Neuronal stem cell (in vitro differentiated cells): ENCODE data around the gene XAGE3.
"Not testable (repeated sequence)": the region's sequence is repeated elsewhere in the genome, so short reads cannot be mapped to it uniquely, and the experiment has no call there.

ENCODE experiments used
- DNase-seq: peaks from one replicate; pipeline ENCODE4 v3.0.0-alpha.2; 2013; ENCODE audit warnings: low spot score
- H2AFZ ChIP-seq: one replicate; pipeline ENCODE4 v1.6.1; 2013; ENCODE audit warnings: mild to moderate bottlenecking, low read length, inconsistent platforms
- H2AK5ac ChIP-seq: 2 replicates; pipeline ENCODE4 v1.6.1; 2013; ENCODE audit warnings: low read depth, mild to moderate bottlenecking, inconsistent platforms, low read length, moderate library complexity, mixed read lengths
- H2BK120ac ChIP-seq: 2 replicates; pipeline ENCODE4 v1.6.1; 2013; ENCODE audit warnings: low read depth, mild to moderate bottlenecking, inconsistent platforms, low read length, moderate library complexity, mixed read lengths
- H2BK12ac ChIP-seq: one replicate; pipeline ENCODE4 v1.6.1; 2013; ENCODE audit warnings: low read length, inconsistent platforms
- H2BK15ac ChIP-seq: 2 replicates; pipeline ENCODE4 v1.6.1; 2013; ENCODE audit warnings: mild to moderate bottlenecking, low read length, inconsistent platforms, mixed read lengths
- H2BK5ac ChIP-seq: one replicate; pipeline ENCODE4 v1.6.1; 2013; ENCODE audit warnings: inconsistent platforms, mild to moderate bottlenecking, low read length, moderate library complexity
- H3K14ac ChIP-seq: one replicate; pipeline ENCODE4 v1.6.1; 2013; ENCODE audit warnings: low read length, inconsistent platforms
- H3K18ac ChIP-seq: 2 replicates; pipeline ENCODE4 v1.6.1; 2013; ENCODE audit warnings: low read length, inconsistent platforms
- H3K23ac ChIP-seq: 2 replicates; pipeline ENCODE4 v1.6.1; 2013; ENCODE audit warnings: low read depth, mild to moderate bottlenecking, mixed read lengths, low read length, inconsistent platforms; ENCODE audit not compliant: poor library complexity
- H3K27ac ChIP-seq: replicated peaks from 3 replicates; pipeline ENCODE4 v1.5.1; 2013; ENCODE audit warnings: low read length, inconsistent platforms
- H3K27me3 ChIP-seq, 3 experiments: 2 replicates each; pipeline ENCODE4 v1.6.1; 2013; ENCODE audit warnings: low read length in 3 of 3, mild to moderate bottlenecking in 2 of 3, inconsistent platforms in 1 of 3, low read depth in 1 of 3, mixed read lengths in 1 of 3, moderate library complexity in 1 of 3; ENCODE audit not compliant: control insufficient read depth in 3 of 3, insufficient read depth in 3 of 3
- H3K36me3 ChIP-seq, 2 donors: replicated peaks in 1 of 2; 2 replicates each; pipeline ENCODE4 v1.6.1; 2013; ENCODE audit warnings: low read length in 2 of 2; ENCODE audit not compliant: control insufficient read depth in 2 of 2, insufficient read depth in 2 of 2
- H3K4ac ChIP-seq: 2 replicates; pipeline ENCODE4 v1.6.1; 2013; ENCODE audit warnings: inconsistent platforms, mild to moderate bottlenecking, low read length, moderate library complexity
- H3K4me1 ChIP-seq, 2 donors: 1 replicate in 1 of 2; 2 replicates in 1 of 2; pipeline ENCODE4 v1.6.1; 2013; ENCODE audit warnings: low read length in 2 of 2, low read depth in 1 of 2; ENCODE audit not compliant: control insufficient read depth in 2 of 2, insufficient read depth in 1 of 2
- H3K4me2 ChIP-seq: one replicate; pipeline ENCODE4 v1.6.1; 2013; ENCODE audit warnings: mild to moderate bottlenecking, low read length, inconsistent platforms; ENCODE audit not compliant: insufficient read depth, poor library complexity, severe bottlenecking
- H3K4me3 ChIP-seq, 2 donors: 2 replicates each; pipeline ENCODE4 v1.5.1; 2013; ENCODE audit warnings: low read length in 2 of 2, mild to moderate bottlenecking in 2 of 2, inconsistent platforms in 1 of 2, moderate library complexity in 1 of 2
- H3K79me1 ChIP-seq: one replicate; pipeline ENCODE4 v1.6.1; 2013; ENCODE audit warnings: low read depth, mild to moderate bottlenecking, inconsistent platforms, low read length, moderate library complexity
- H3K9ac ChIP-seq: one replicate; pipeline ENCODE4 v1.6.1; 2013; ENCODE audit warnings: mild to moderate bottlenecking, low read depth, low read length, inconsistent platforms; ENCODE audit not compliant: poor library complexity
- H3K9me3 ChIP-seq, 2 donors: replicated peaks in 1 of 2; 2 replicates each; pipeline versions ENCODE3 to v1.6.1; 2013; ENCODE audit warnings: low read length in 2 of 2, mild to moderate bottlenecking in 2 of 2, inconsistent platforms in 1 of 2, low read depth in 1 of 2, mixed read lengths in 1 of 2, moderate library complexity in 1 of 2; ENCODE audit not compliant: control insufficient read depth in 2 of 2, insufficient read depth in 1 of 2
- H4K8ac ChIP-seq: one replicate; pipeline ENCODE4 v1.6.1; 2013; ENCODE audit warnings: low read depth, mild to moderate bottlenecking, inconsistent platforms, low read length, moderate library complexity
- H4K91ac ChIP-seq: one replicate; pipeline ENCODE4 v1.6.1; 2013; ENCODE audit warnings: low read length, low read depth, mild to moderate bottlenecking, inconsistent platforms; ENCODE audit not compliant: poor library complexity
- WGBS, 2 donors: extraction: QIAGEN DNeasy Blood & Tissue Kit; methylation state at CpG; one replicate each; pipeline ENCODE4 v1.1.7; 2013; ENCODE audit warnings: missing lambda C conversion rate in 2 of 2, mixed read lengths in 1 of 2; ENCODE audit not compliant: insufficient read length in 2 of 2, insufficient replicate concordance in 1 of 2; ENCODE audit errors: extremely low coverage in 2 of 2; 5-methylcytosine and 5-hydroxymethylcytosine counted together

Gene XAGE3

DNA sequence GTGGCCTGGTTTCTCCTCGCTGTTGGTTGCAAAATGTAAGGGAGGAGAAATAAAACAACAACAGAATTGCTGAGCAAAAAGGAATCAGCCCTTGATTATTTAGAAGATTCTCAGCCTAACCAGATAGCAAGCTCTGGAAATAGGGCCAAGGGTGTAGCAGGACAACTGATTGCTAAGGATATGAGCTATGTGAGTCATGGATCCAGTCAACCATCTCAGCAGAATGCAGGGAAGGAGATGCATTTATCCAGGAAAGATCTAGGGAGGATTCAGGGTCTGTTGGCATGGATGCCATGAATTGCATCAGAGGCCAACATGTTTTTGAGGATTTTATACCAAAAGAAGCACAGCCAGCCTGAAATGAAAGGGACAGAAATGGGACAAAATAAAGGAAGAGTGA is 2.2 kb upstream of the XAGE3 start:
- Histone ChIP-seq H3K23ac (no peak overlapping the region), H4K91ac (no peak overlapping the region), H2BK12ac (no peak overlapping the region), H3K9ac (no peak overlapping the region), H3K27me3 (peaks cover 0 to 34% (median 0%) of the 10 kb centered on the region in 3 experiments), H2BK120ac (no peak overlapping the region), H3K18ac (no peak overlapping the region), H2BK15ac (no peak overlapping the region), H2AK5ac (no peak overlapping the region), H3K4me1 (no peaks in the 10 kb centered on the region), H3K79me1 (no peaks in the 10 kb centered on the region), H3K36me3 (no peaks in the 10 kb centered on the region), H2BK5ac (no peak overlapping the region), H2AFZ (no peak overlapping the region), H3K4me2 (no peak overlapping the region), H3K14ac (no peak overlapping the region), H3K27ac (no peak overlapping the region), H4K8ac (no peak overlapping the region), H3K4ac (no peak overlapping the region), H3K9me3 (no peaks in the 10 kb centered on the region), H3K4me3 (no peak overlapping the region)
- no CpG with 5 or more reads among the region's 1 CpG for WGBS, 2 donors
- DNase-seq = no peak

DNA sequence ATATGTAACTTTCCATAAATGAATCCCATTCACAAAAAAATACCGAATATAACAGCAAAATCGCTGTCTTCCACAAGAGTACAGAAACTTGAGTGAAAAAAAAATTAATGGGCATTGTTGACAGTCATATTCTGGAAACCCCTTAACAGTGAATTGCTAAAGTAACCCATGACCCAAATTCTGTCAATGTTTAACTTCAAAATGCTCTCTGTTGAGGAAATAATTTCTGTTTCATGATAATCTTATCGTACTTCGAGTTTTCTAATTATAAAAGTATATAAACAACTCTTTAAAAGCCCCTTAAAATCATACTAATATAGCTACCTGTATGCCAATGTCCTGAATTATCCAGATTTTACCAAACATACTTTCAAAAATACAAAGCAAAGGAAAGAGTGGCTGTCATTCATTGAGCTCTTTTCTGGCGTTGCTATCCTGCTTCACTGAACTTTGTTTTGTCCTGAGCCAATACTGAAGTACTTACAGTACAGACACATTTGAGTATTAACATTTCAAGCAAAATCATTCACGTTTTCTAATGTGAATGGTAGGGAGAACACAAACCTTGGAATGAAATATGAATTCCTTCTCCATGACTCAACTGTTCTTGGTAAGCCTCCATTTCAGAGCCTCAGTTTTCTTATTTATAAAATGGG is 2.4 kb downstream of the XAGE3 start:
- no peak for DNase-seq
- Histone ChIP-seq H3K4me1 (no peaks in the 10 kb centered on the region), H3K4me2 (no peak overlapping the region), H3K79me1 (no peaks in the 10 kb centered on the region), H2BK15ac (no peak overlapping the region), H2BK5ac (no peak overlapping the region), H2BK120ac (no peak overlapping the region), H2BK12ac (no peak overlapping the region), H2AFZ (no peak overlapping the region), H3K9me3 (no peaks in the 10 kb centered on the region), H3K4me3 (no peak overlapping the region), H3K23ac (no peak overlapping the region), H3K9ac (no peak overlapping the region), H3K14ac (no peak overlapping the region), H4K91ac (no peak overlapping the region), H3K27ac (no peak overlapping the region), H3K27me3 (peaks cover 0 to 44% (median 0%) of the 10 kb centered on the region in 3 experiments), H3K4ac (no peak overlapping the region), H3K18ac (no peak overlapping the region), H2AK5ac (no peak overlapping the region), H3K36me3 (no peaks in the 10 kb centered on the region), H4K8ac (no peak overlapping the region)
- WGBS, 2 donors = no CpG with 5 or more reads among the region's 6 CpGs

DNA sequence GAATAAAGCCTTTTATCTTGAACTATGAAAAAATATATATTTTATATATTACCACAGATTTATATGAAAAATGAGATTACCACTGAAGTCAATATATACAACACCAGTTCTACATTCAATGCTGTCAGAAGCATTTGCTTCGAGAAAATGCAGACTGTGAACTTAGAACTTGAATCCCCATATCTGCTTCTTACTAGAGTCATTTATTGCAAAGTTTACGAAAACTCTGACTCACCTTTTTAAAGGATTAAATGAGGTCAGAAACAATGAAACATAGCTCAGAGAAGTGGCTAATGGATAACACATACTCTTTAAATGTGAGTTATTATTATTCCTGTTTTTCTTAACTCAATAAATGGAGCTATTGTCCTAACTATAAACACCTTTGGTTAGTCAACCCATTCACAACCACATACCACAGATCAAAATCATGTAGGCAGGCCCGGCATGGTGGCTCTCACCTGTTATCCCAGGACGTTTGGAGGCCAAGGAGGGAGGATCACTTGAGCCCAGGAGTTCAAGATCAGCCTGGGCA is 10.8 kb downstream of the XAGE3 start:
- H3K79me1 ChIP-seq, H3K23ac ChIP-seq, H3K27ac ChIP-seq, H3K4me1 ChIP-seq, H3K9me3 ChIP-seq, H2BK120ac ChIP-seq, H4K8ac ChIP-seq, H3K4me3 ChIP-seq, H2AK5ac ChIP-seq, H2BK12ac ChIP-seq, H2AFZ ChIP-seq, H2BK15ac ChIP-seq, H3K9ac ChIP-seq, DNase-seq, H3K36me3 ChIP-seq, H3K27me3 ChIP-seq, H2BK5ac ChIP-seq, H3K4me2 ChIP-seq, H3K4ac ChIP-seq, H3K14ac ChIP-seq, H3K18ac ChIP-seq, H4K91ac ChIP-seq: not testable (repeated sequence)
- no CpG with 5 or more reads among the region's 4 CpGs for WGBS, 2 donors

DNA sequence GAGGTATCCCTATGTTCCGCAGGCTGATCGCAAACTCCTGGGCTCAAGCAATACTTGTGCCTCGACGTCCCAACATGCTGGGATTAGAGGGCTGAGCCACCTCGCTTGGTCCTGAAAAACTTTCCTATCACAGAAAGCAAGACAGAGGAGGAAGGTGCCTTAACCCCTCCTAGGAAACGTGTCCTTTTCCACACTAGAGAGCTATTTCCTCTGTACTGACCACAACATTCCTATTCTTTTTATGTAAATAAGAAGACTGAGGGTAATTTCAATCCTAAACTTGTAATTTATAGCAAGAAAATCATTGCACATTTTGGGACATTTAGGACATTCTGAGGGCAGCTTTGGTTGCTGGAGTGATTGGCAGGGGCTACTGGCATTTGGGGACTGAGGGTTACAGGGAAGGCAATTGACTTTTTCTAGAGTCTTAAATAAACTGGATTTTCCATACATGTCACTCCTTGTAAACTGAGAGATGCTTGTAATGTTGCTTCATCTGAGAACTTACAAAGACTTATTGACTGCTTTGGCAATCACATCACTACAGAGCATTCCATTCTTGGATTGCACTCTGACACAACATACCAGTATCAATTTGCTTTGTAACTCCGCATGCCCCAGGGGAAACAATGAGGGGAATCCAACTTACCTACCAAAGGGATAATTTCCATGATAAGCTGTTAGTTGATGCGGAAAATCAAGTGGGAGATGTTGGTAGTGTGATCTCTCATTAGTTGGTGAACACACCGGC is 15.6 kb downstream of the XAGE3 start:
- Histone ChIP-seq H2AK5ac (no peak overlapping the region), H2BK12ac (no peak overlapping the region), H3K79me1 (no peaks in the 10 kb centered on the region), H4K91ac (no peak overlapping the region), H3K9me3 (peaks cover 0 to 4% of the 10 kb centered on the region in 2 donors), H3K23ac (no peak overlapping the region), H2BK5ac (no peak overlapping the region), H3K4ac (no peak overlapping the region), H4K8ac (no peak overlapping the region), H3K9ac (no peak overlapping the region), H3K18ac (no peak overlapping the region), H2BK15ac (no peak overlapping the region), H3K14ac (no peak overlapping the region), H3K4me2 (no peak overlapping the region), H3K4me1 (no peaks in the 10 kb centered on the region), H2BK120ac (no peak overlapping the region), H3K27me3 (peaks cover 0 to 3% (median 0%) of the 10 kb centered on the region in 3 experiments), H3K4me3 (no peak overlapping the region), H3K36me3 (no peaks in the 10 kb centered on the region), H2AFZ (no peak overlapping the region), H3K27ac (no peak overlapping the region)
- WGBS, 2 donors = no CpG with 5 or more reads among the region's 9 CpGs
- no peak for DNase-seq
